CD4-positive, alpha-beta memory T cell (primary cell): ENCODE measurements around the gene SIGLEC8. TPM values are rescaled to one million over a fixed set of nuclear protein-coding genes. Genes with fewer than 3 reads are reported as not detected.

Experiments
- CTCF ChIA-PET: fragments of 350-600 bp; sonication (Branson Sonifier 250); formaldehyde crosslinking; loops from one replicate; lab custom pipeline; 2021; ENCODE audit warnings: inconsistent platforms; ENCODE audit not compliant: partially characterized antibody; lab: Charles Lee
- POLR2A ChIA-PET: fragments of 350-600 bp; sonication (Branson Sonifier 250); formaldehyde crosslinking; loops from one replicate; lab custom pipeline; 2021; ENCODE audit not compliant: partially characterized antibody; lab: Charles Lee
- DNase-seq, 5 donors: peaks; one replicate each; pipeline versions ENCODE4 v3.0.0 to v3.0.0-alpha.2; 2020 to 2022; ENCODE audit warnings: mixed read lengths in 1 of 5
- H3K27ac ChIP-seq: one replicate; pipeline ENCODE4 v1.7.0; 2013; ENCODE audit warnings: low read depth, low read length
- H3K27me3 ChIP-seq: 2 replicates; pipeline ENCODE4 v1.7.0; 2013; ENCODE audit warnings: mild to moderate bottlenecking, low read length, moderate library complexity; ENCODE audit not compliant: insufficient read depth
- H3K36me3 ChIP-seq: 2 replicates; pipeline ENCODE4 v1.7.0; 2013; ENCODE audit warnings: mild to moderate bottlenecking, low read length, moderate library complexity; ENCODE audit not compliant: insufficient read depth
- H3K4me1 ChIP-seq: 2 replicates; pipeline ENCODE4 v1.7.0; 2013; ENCODE audit warnings: mild to moderate bottlenecking, low read length, moderate library complexity; ENCODE audit not compliant: insufficient read depth
- H3K4me3 ChIP-seq, 2 donors: one replicate each; pipeline ENCODE4 v1.7.0; 2013; ENCODE audit warnings: low read length in 2 of 2, mild to moderate bottlenecking in 1 of 2
- H3K9me3 ChIP-seq, 2 donors: one replicate each; pipeline ENCODE4 v1.7.0; 2013; ENCODE audit warnings: low read length in 2 of 2, control low read depth in 1 of 2; ENCODE audit not compliant: control insufficient read depth in 1 of 2
- H3K27ac Mint-ChIP-seq, 7 donors: one replicate each; pipeline ENCODE4 v1.8.0; 2020 to 2021; ENCODE audit warnings: mixed read lengths in 7 of 7, mild to moderate bottlenecking in 6 of 7, inconsistent platforms in 3 of 7, moderate library complexity in 3 of 7
- H3K27me3 Mint-ChIP-seq, 2 donors: one replicate each; pipeline ENCODE4 v1.8.0; 2020 to 2021; ENCODE audit warnings: mixed read lengths in 2 of 2
- H3K36me3 Mint-ChIP-seq, 2 donors: one replicate each; pipeline ENCODE4 v1.8.0; 2020 to 2021; ENCODE audit warnings: mixed read lengths in 2 of 2, inconsistent platforms in 1 of 2, mild to moderate bottlenecking in 1 of 2
- H3K4me1 Mint-ChIP-seq, 4 donors: one replicate each; pipeline ENCODE4 v1.8.0; 2020 to 2021; ENCODE audit warnings: mixed read lengths in 4 of 4, mild to moderate bottlenecking in 1 of 4
- H3K4me3 Mint-ChIP-seq, 8 donors: one replicate each; pipeline ENCODE4 v1.8.0; 2020 to 2021; ENCODE audit warnings: mixed read lengths in 8 of 8, mild to moderate bottlenecking in 7 of 8, moderate library complexity in 6 of 8, inconsistent platforms in 3 of 8
- H3K9me3 Mint-ChIP-seq, 8 donors: one replicate each; pipeline ENCODE4 v1.8.0; 2020 to 2021; ENCODE audit warnings: mixed read lengths in 8 of 8, mild to moderate bottlenecking in 5 of 8, inconsistent platforms in 3 of 8, moderate library complexity in 1 of 8
- intact Hi-C: fragments of 100-400 bp; cut with micrococcal nuclease; formaldehyde crosslinking; loops from one replicate; pipeline ENCODE4 v1.15.1; 2023
- polyA plus RNA-seq, 2 donors: library from polyadenylated mRNA; unstranded; fragments of 300-500 nt; fragmentation: Illumina TruSeq; gene quantifications; one replicate each; pipeline ENCODE4 v1.2.3, GENCODE V29; 2021
- total RNA-seq, 2 experiments: library from RNA; stranded (reverse); gene quantifications; one replicate each; pipeline ENCODE4 v1.2.3, GENCODE V29; 2021

SIGLEC8 gene
- total and polyA plus RNA-seq, 4 experiments from 2014 or later: not detected

DNA sequence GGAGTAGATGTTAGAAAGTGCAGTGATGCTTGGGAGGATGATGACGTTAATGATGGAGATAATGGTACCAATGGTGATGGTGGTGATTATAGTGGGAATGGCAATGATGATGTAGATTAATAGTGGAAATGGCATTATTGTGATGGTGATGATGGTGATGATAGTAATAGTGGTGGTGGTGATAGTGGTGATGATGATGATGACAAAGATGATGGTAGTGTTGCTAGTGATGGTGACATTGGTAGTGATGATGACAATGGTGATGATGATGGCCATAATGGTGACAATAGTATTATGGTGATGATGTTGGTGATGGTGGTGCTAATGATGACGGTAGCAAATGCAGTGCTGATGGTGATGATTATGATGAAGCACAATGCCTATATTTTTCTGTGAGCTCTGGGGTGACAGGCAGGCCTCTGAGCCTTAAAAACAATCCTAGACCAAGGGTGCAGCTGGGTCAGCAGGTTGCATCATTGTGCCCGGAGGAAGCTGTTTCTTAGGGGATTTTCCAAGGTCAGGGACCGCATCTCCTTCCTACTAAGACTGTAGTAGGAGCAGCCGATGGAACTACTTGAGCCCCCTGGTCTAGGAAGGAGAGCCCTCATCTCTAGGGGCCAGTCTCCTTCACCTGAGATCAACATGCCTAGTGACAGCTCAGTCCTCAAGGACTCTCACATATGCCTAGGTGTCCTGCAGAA, 27.9 kb upstream of the SIGLEC8 start:
- Histone ChIP-seq H3K36me3 (no peaks in the 10 kb centered on the region), H3K9me3 (no peaks in the 10 kb centered on the region), H3K4me1 (no peaks in the 10 kb centered on the region), H3K4me3 (no peak overlapping the region), H3K27me3 (no peaks in the 10 kb centered on the region), H3K27ac (no peak overlapping the region)
- no peak for DNase-seq
- H3K4me3 Mint-ChIP-seq: no peak overlapping the region
- POLR2A ChIA-PET: no interaction called here
- peaks cover 10 to 22% of the 10 kb centered on the region in 2 donors for H3K27me3 Mint-ChIP-seq
- intact Hi-C loops: no loop called here
- H3K9me3 Mint-ChIP-seq: peaks cover 0 to 4% (median 0%) of the 10 kb centered on the region in 8 donors
- no peak overlapping the region for H3K27ac Mint-ChIP-seq
- H3K36me3 Mint-ChIP-seq: no peaks in the 10 kb centered on the region
- no peaks in the 10 kb centered on the region for H3K4me1 Mint-ChIP-seq
- CTCF ChIA-PET: interaction anchor here (1.5 kb wide), 1 partner anchor 13 kb away, joined by 4 read pairs; no protein-coding TSS in a partner anchor

DNA sequence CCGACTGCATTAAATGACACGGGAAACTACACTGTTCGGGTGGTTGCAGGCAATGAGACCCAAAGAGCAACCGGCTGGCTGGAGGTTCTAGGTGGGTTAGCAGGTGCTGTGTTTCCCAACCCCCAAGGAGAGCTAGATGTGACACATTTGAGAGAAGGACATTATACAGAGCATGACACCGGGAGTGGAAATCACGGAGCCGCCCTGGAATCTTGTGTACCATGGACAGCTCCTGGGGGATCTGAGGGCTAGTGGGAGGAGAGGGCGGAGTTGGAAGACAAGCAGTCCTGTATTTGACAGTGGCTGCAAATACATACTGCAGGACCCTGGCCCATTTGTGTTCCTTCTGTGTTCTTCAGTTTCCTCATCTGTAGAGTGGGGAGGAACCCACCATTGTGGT, 22.3 kb upstream of the SIGLEC8 start:
- intact Hi-C loops: no loop called here
- Histone ChIP-seq H3K4me1 (no peaks in the 10 kb centered on the region), H3K9me3 (no peaks in the 10 kb centered on the region), H3K27ac (no peak overlapping the region), H3K4me3 (no peak overlapping the region), H3K27me3 (peaks cover 4% of the 10 kb centered on the region), H3K36me3 (no peaks in the 10 kb centered on the region)
- H3K4me3 Mint-ChIP-seq: no peak overlapping the region
- no peaks in the 10 kb centered on the region for H3K36me3 Mint-ChIP-seq
- H3K9me3 Mint-ChIP-seq: peaks cover 0 to 6% (median 0%) of the 10 kb centered on the region in 8 donors
- POLR2A ChIA-PET: no interaction called here
- CTCF ChIA-PET: interaction anchor here (1.9 kb wide), 1 partner anchor 34 kb away, joined by 4 read pairs; no protein-coding TSS in a partner anchor
- H3K27me3 Mint-ChIP-seq: peaks cover 14 to 42% of the 10 kb centered on the region in 2 donors
- no peak overlapping the region for H3K27ac Mint-ChIP-seq
- no peak for DNase-seq
- no peaks in the 10 kb centered on the region for H3K4me1 Mint-ChIP-seq

DNA sequence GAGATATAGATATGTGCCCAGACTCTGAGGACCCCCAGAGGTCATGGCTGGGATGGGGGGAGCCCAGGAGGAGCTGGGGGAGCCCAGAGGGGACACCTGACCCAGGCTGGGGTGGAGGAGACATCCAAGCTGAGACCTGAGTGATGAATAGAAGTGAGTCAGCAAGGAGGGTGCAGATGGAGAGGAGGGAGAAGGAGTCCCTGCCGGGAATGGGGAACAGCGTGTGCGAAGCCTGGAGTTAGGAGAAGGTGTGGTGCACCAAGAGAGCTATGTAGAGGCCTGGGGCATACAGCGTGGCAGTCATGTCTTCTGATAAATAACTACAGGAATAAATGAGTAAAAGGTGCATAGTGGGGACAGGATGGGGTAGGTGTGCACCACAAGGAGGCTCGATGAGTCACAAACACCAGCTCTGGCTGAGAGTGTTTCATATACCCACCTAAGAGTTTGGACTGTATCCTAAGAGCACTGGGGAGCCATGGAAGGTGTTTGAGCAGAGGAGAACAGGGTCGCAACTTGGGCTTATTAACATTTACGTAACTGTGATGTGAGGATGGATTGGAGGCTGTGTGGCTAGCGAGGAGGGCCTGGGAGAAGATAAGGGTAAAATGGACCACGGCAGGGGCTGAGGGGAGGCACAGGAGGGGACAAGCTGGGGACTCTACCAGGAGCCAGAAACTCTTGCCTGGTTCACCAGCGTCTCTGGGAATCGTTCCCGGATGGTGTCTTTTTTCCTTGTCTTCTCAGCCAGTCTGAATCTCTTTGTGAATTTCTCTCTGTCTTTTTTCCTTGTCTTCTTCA, 21.5 kb upstream of the SIGLEC8 start:
- POLR2A ChIA-PET: no interaction called here
- Histone ChIP-seq H3K4me3 (no peak overlapping the region), H3K27me3 (peaks cover 4% of the 10 kb centered on the region), H3K36me3 (no peaks in the 10 kb centered on the region), H3K9me3 (no peaks in the 10 kb centered on the region), H3K4me1 (no peaks in the 10 kb centered on the region), H3K27ac (no peak overlapping the region)
- Mint-ChIP-seq H3K27ac (no peak overlapping the region), H3K9me3 (peaks cover 0 to 6% (median 0%) of the 10 kb centered on the region in 8 donors), H3K4me3 (no peak overlapping the region), H3K36me3 (no peaks in the 10 kb centered on the region), H3K4me1 (no peaks in the 10 kb centered on the region), H3K27me3 (peaks cover 14 to 38% of the 10 kb centered on the region in 2 donors)
- intact Hi-C loops: no loop called here
- DNase-seq: no peak
- CTCF ChIA-PET: interaction anchor here (1.9 kb wide), 1 partner anchor 34 kb away, joined by 4 read pairs; no protein-coding TSS in a partner anchor

DNA sequence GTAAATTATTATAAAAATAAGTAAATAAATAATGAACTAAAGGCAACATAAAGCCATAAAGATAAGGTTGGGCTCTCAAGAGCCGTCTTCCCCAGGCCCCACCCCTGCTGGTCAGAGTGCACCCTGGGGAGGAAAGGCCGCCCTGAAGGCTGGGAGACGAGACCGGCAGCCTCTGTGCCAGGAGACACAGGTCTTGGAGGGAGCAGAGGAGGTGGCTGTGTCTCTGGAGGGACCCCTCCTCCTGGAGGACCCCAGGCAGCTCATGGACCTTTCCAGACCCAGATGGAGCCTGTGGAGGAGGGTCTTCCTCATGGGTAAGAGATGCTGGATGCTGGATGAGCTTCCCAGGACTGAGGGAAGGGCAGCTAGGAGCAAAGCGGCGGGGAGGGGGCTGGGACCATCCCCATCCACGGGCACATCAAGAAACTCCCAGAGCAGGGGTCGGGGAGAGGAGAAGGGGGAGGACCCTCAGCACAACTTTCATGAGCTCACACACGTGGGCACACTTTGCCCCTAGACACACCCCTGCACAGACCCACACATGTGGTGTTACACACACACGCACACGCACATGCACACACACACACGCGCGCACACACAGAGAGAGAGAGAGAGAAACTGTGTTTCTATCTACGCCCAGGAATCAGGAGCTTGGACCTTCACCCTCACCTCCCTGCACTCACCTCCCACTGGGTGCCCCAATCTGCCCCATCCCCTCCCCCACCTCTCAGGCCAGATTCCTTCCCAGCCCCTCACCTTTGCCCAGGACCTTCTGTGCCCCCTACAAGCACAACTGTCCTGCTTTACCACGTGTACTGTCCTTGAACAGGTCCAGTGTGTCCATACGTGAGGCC, 20.4 kb upstream of the SIGLEC8 start, which contains the start of gene CEACAM18:
Gene CEACAM18, plus strand, starts transcription at position 159 of the 854 bp plus-strand sequence.
- Mint-ChIP-seq H3K9me3 (peaks cover 0 to 6% (median 0%) of the 10 kb centered on the region in 8 donors), H3K4me3 (no peak within 1 kb of the TSS), H3K27ac (no peak within 1 kb of the TSS), H3K27me3 (peaks cover 12 to 40% of the 10 kb centered on the region in 2 donors), H3K36me3 (no peaks in the 10 kb centered on the region), H3K4me1 (no peaks in the 10 kb centered on the region)
- ChIA-PET CTCF (interaction anchor here (0.6 kb wide), 1 partner anchor 45 kb away, joined by 3 read pairs; no protein-coding TSS in a partner anchor), POLR2A (no interaction called here)
- Histone ChIP-seq H3K36me3 (no peaks in the 10 kb centered on the region), H3K4me3 (no peak within 1 kb of the TSS), H3K9me3 (no peaks in the 10 kb centered on the region), H3K27me3 (peaks cover 4% of the 10 kb centered on the region), H3K27ac (no peak within 1 kb of the TSS), H3K4me1 (no peaks in the 10 kb centered on the region)
- intact Hi-C loops: no loop called here
- no peak for DNase-seq

DNA sequence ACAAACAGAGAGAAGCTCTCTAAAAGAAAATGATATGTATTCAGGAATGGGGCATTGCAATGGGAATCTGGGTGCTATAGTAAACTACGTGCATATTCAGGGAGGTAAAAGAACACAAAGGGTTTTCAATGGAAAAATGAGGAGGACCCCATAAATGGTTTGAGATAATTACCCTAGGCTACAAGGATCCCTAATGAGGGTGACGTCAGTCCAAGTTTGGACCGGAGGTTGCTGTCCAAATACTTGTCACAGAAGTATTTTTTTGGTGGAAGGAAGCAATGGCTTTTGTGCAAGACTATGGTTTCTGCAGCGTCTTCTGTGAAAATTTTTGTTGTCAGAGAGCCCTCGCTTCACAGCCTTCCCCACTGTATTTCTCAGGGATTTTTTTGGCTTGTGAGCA, 19.1 kb upstream of the SIGLEC8 start:
- DNase-seq: no peak
- Mint-ChIP-seq H3K9me3 (peaks cover 0 to 6% (median 0%) of the 10 kb centered on the region in 8 donors), H3K36me3 (no peaks in the 10 kb centered on the region), H3K27me3 (peaks cover 14 to 40% of the 10 kb centered on the region in 2 donors), H3K4me1 (peaks cover 0 to 1% (median 0%) of the 10 kb centered on the region in 4 donors), H3K4me3 (no peak overlapping the region), H3K27ac (no peak overlapping the region)
- CTCF ChIA-PET: interaction anchor here (0.7 to 1.1 kb wide), 2 partner anchors 11 to 180 kb away, joined by 3 read pairs; no protein-coding TSS in a partner anchor
- intact Hi-C loops: no loop called here
- Histone ChIP-seq H3K36me3 (no peaks in the 10 kb centered on the region), H3K27ac (no peak overlapping the region), H3K4me3 (no peak overlapping the region), H3K4me1 (no peaks in the 10 kb centered on the region), H3K27me3 (peaks cover 4% of the 10 kb centered on the region), H3K9me3 (no peaks in the 10 kb centered on the region)
- POLR2A ChIA-PET: no interaction called here

DNA sequence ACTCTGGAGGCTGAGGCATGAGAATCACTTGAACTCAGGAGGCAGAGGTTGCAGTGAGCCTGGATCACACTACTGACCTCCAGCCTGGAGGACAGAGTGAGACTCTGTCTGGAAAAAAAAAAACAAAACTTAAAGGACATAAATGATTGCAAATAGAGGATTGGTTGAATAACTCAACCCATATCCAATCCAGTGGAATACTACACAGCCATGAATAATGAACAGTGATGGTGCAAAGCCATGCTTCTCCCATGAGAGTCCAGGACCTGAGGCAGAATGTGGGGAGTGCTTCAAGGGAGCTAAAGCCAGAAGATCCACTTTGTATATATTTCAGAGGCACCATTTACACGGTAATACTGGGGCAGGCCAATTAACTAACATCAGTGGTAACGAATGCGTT, 17.9 kb upstream of the SIGLEC8 start:
- Histone ChIP-seq H3K4me1 (no peaks in the 10 kb centered on the region), H3K27ac (no peak overlapping the region), H3K27me3 (peaks cover 4% of the 10 kb centered on the region), H3K36me3 (no peaks in the 10 kb centered on the region), H3K4me3 (no peak overlapping the region), H3K9me3 (no peaks in the 10 kb centered on the region)
- ChIA-PET POLR2A (no interaction called here), CTCF (no interaction called here)
- Mint-ChIP-seq H3K27me3 (peaks cover 16 to 38% of the 10 kb centered on the region in 2 donors), H3K27ac (no peak overlapping the region), H3K9me3 (peaks cover 0 to 6% (median 0%) of the 10 kb centered on the region in 8 donors), H3K4me1 (peaks cover 0 to 1% (median 0%) of the 10 kb centered on the region in 4 donors), H3K36me3 (no peaks in the 10 kb centered on the region), H3K4me3 (no peak overlapping the region)
- no peak for DNase-seq
- intact Hi-C loops: no loop called here
